Transverse colon (tissue), 4 donors: ENCODE results near the gene FBXO42. TPM values are rescaled to one million over a fixed set of nuclear protein-coding genes. Genes with fewer than 3 reads are reported as not detected.
"Not testable (repeated sequence)": the region's sequence is repeated elsewhere in the genome, so short reads cannot be mapped to it uniquely, and the experiment has no call there.

Experiments
- DNase-seq: peaks from one replicate; pipeline ENCODE4 v3.0.0-alpha.2; 2019
- H3K27ac ChIP-seq, 4 donors: fragments of 200-600 bp; sonication (generic); 2 replicates each; pipeline ENCODE4 v1.5.1; 2016 to 2018; ENCODE audit warnings: inconsistent platforms in 4 of 4
- H3K27me3 ChIP-seq: fragments of 200-600 bp; sonication (generic); 2 replicates; pipeline ENCODE4 v1.5.1; 2017; ENCODE audit warnings: inconsistent platforms
- H3K36me3 ChIP-seq, 4 donors: fragments of 200-600 bp; sonication (generic); 2 replicates each; pipeline ENCODE4 v1.5.1; 2017 to 2019; ENCODE audit warnings: inconsistent platforms in 4 of 4
- H3K4me1 ChIP-seq, 4 donors: fragments of 200-600 bp; sonication (generic); 2 replicates each; pipeline ENCODE4 v1.5.1; 2017 to 2020; ENCODE audit warnings: inconsistent platforms in 4 of 4
- H3K4me3 ChIP-seq, 4 donors: fragments of 200-600 bp; sonication (generic); 1 replicate in 1 of 4; 2 replicates in 3 of 4; pipeline versions ENCODE4 v1.5.1 to v1.6.1; 2017 to 2019; ENCODE audit warnings: inconsistent platforms in 4 of 4
- H3K9me3 ChIP-seq, 2 donors: fragments of 200-600 bp; sonication (generic); 2 replicates each; pipeline ENCODE4 v1.5.1; 2017 to 2019; ENCODE audit warnings: inconsistent platforms in 2 of 2
- CTCF ChIP-seq, 5 experiments: fragments of 200-600 bp in 3 of 5; fragments of 450-650 bp in 2 of 5; sonication (generic) in 3 of 5; IDR thresholded peaks; 1 replicate in 2 of 5; 2 replicates in 3 of 5; pipeline ENCODE4 v1.5.1; 2016 to 2017; ENCODE audit warnings: antibody characterized with exemption in 5 of 5, inconsistent platforms in 3 of 5, mild to moderate bottlenecking in 2 of 5, moderate library complexity in 1 of 5
- EP300 ChIP-seq: sonication (generic); formaldehyde crosslinking; IDR thresholded peaks from one replicate; pipeline ENCODE4 v1.6.1; 2017; ENCODE audit warnings: antibody characterized with exemption, low read depth
- POLR2A ChIP-seq: fragments of 450-650 bp; IDR thresholded peaks from one replicate; pipeline ENCODE4 v1.6.1; 2016; ENCODE audit warnings: antibody characterized with exemption, mild to moderate bottlenecking, moderate library complexity
- POLR2AphosphoS5 ChIP-seq, 3 donors: sonication (generic); formaldehyde crosslinking; IDR thresholded peaks; one replicate each; pipeline ENCODE4 v1.6.1; 2016; ENCODE audit warnings: antibody characterized with exemption in 3 of 3
- WGBS, 2 donors: methylation state at CpG; one replicate each; pipeline ENCODE4 v1.1.5; 2018; ENCODE audit warnings: low coverage in 1 of 2; 5-methylcytosine and 5-hydroxymethylcytosine counted together
- in situ Hi-C, 4 donors: fragments of 200-750 bp; cut with MboI; loops; one replicate each; pipeline versions ENCODE4 v1.15.0 to v1.15.1; 2017; ENCODE audit warnings: low sequenced_read_pairs in 3 of 4, low pct_ligation_motif_present in 1 of 4, low pct_unique_long_range_greater_than_20kb in 1 of 4
- intact Hi-C: fragments of 100-400 bp; cut with DNase I; formaldehyde crosslinking; loops from one replicate; pipeline ENCODE4 v1.15.1; 2023; ENCODE audit warnings: low total_unique reads
- total RNA-seq, 4 donors: library from RNA; depleted of rRNA; stranded (reverse); fragments of >200 nt; gene quantifications; one replicate each; pipeline ENCODE4 v1.1.0, GENCODE V29; 2016

FBXO42 gene
- total RNA-seq, 4 donors from 2014 or later, result 15.7 to 25.4 (median 18.8) TPM

GRCh38 chr1:16246961-16247360, 105.3 kb downstream of the FBXO42 start:
- H3K4me3 ChIP-seq, result no peak overlapping the region
- H3K27me3 ChIP-seq, result no peaks in the 10 kb centered on the region
- TF ChIP-seq CTCF (IDR thresholded peaks at IDR 0.05), result no peak
- no peak for TF ChIP-seq POLR2A
- no peak for TF ChIP-seq POLR2AphosphoS5 (IDR thresholded peaks at IDR 0.05)
- no peak for TF ChIP-seq EP300
- intact Hi-C loops, result no loop called here
- peaks cover 0 to 6% (median 0%) of the 10 kb centered on the region in 4 donors for H3K36me3 ChIP-seq
- in situ Hi-C loops, result no loop called here
- DNase-seq, result no peak
- H3K27ac ChIP-seq, result no peak overlapping the region
- peaks cover 24 to 42% (median 28%) of the 10 kb centered on the region in 4 donors for H3K4me1 ChIP-seq
- H3K9me3 ChIP-seq, result no peaks in the 10 kb centered on the region
- WGBS, 2 donors, result 80 to 93% methylated on average over 3 to 5 of the region's 5 CpGs

GRCh38 chr1:16246239-16246638, 106.0 kb downstream of the FBXO42 start:
- H3K4me1 ChIP-seq, result peaks cover 24 to 42% (median 28%) of the 10 kb centered on the region in 4 donors
- WGBS, 2 donors, result 97 to 100% methylated on average over 1 of the region's 1 CpG
- in situ Hi-C loops, result not testable (repeated sequence)

GRCh38 chr1:16245476-16246196, 106.6 kb downstream of the FBXO42 start:
- TF ChIP-seq POLR2AphosphoS5 (IDR thresholded peaks at IDR 0.05) (no peak), POLR2A (no peak), EP300 (no peak), CTCF (IDR thresholded peaks at IDR 0.05) (no peak)
- no peaks in the 10 kb centered on the region for H3K9me3 ChIP-seq
- peaks cover 0 to under 1% (median 0%) of the 10 kb centered on the region in 4 donors for H3K36me3 ChIP-seq
- no peak for DNase-seq
- no peak overlapping the region for H3K27ac ChIP-seq
- H3K4me1 ChIP-seq, result peaks cover 24 to 37% (median 28%) of the 10 kb centered on the region in 4 donors
- no peak overlapping the region for H3K4me3 ChIP-seq
- in situ Hi-C loops (no loop called here), intact Hi-C loops (no loop called here)
- WGBS, 2 donors, result 90% methylated on average over 9 of the region's 9 CpGs; no CpG with 5 or more reads in 1 of the 2 donors
- H3K27me3 ChIP-seq, result no peaks in the 10 kb centered on the region

More at GRCh38 chr1:16246239-16246638, 106.0 kb downstream of the FBXO42 start:
- H3K36me3 ChIP-seq, intact Hi-C loops, H3K4me3 ChIP-seq, DNase-seq, H3K27me3 ChIP-seq, H3K9me3 ChIP-seq, H3K27ac ChIP-seq: not testable (repeated sequence)

- WGBS, 2 donors, result 80 to 100% methylated on average over 1 to 8 of the region's 8 CpGs
- intact Hi-C loops, result loop anchor here (5.0 kb wide), 2 partner anchors 37 to 167 kb away; no protein-coding TSS in a partner anchor
- no peak overlapping the region for H3K4me3 ChIP-seq
- in situ Hi-C loops, result no loop called here
- DNase-seq, result no peak
- peak in 2 of 5 experiments; percentile 4 to 42 for TF ChIP-seq CTCF (IDR thresholded peaks at IDR 0.05)
- no peak for TF ChIP-seq EP300
- no peaks in the 10 kb centered on the region for H3K9me3 ChIP-seq
- no peaks in the 10 kb centered on the region for H3K27me3 ChIP-seq
- no peaks in the 10 kb centered on the region for H3K36me3 ChIP-seq
- H3K4me1 ChIP-seq, result peaks cover 21 to 29% (median 24%) of the 10 kb centered on the region in 4 donors
- no peak overlapping the region for H3K27ac ChIP-seq
Measured at GRCh38 chr1:16244650-16245285, 107.5 kb downstream of the FBXO42 start.
